ENCODE measurements around the gene ADAMTS3.

- TF ChIP-seq CTCF (conservative IDR thresholded peaks at IDR 0.05; ENCODE audit: low read depth in 2 of 2), result no peak
- TF ChIP-seq REST (IDR thresholded peaks at IDR 0.05; ENCODE audit: unreplicated experiment), result no peak
- no peak for TF ChIP-seq POLR2AphosphoS5 (IDR thresholded peaks at IDR 0.05; ENCODE audit: low read depth)
- TF ChIP-seq NANOG (IDR thresholded peaks at IDR 0.05; ENCODE audit: borderline replicate concordance), result no peak
- TF ChIP-seq EZH2 (IDR thresholded peaks at IDR 0.05; ENCODE audit: low read depth, unreplicated experiment), result no peak
- no peak for TF ChIP-seq CREB1 (CRISPR knock-in tag; IDR thresholded peaks at IDR 0.05; ENCODE audit: low read depth)
- no peak for TF ChIP-seq JUNB (IDR thresholded peaks at IDR 0.05; ENCODE audit: unreplicated experiment)
- TF ChIP-seq EZH2phosphoT487 (IDR thresholded peaks at IDR 0.05; ENCODE audit: unreplicated experiment), result no peak
Measured at GRCh38 chr4:72352711-72353110, 216.3 kb downstream of the ADAMTS3 start.
